ENCODE results near the gene DPM2. TPM values are rescaled to one million over a fixed set of nuclear protein-coding genes. Genes with fewer than 3 reads are reported as not detected.
A peak's percentile ranks its signal among the peaks of the same experiment; 100 is the strongest.

DPM2 gene
- total RNA-seq, 1 donor from 2014 or later: 32.7 TPM

GRCh38 chr9:127943011-127943662 is 5.5 kb upstream of the DPM2 start:
- H3K27ac Mint-ChIP-seq (ENCODE audit: unreplicated experiment): no peak overlapping the region
- FAIRE-seq: no peak

GRCh38 chr9:127942216-127943010 is 4.8 kb upstream of the DPM2 start:
- H3K27ac Mint-ChIP-seq (ENCODE audit: unreplicated experiment): no peak overlapping the region
- H3K4me3 Mint-ChIP-seq (ENCODE audit: unreplicated experiment): no peak overlapping the region
- H3K9me3 Mint-ChIP-seq (ENCODE audit: unreplicated experiment): no peaks in the 10 kb centered on the region
- H3K4me2 ChIP-seq (ENCODE audit: low read length): no peak overlapping the region
- H3K9me3 ChIP-seq (ENCODE audit: insufficient read depth, low read depth, low read length): no peaks in the 10 kb centered on the region
- H3K79me2 ChIP-seq (ENCODE audit: insufficient read depth, low read length): peaks cover 2% of the 10 kb centered on the region
- no peak overlapping the region for H3K9ac ChIP-seq (ENCODE audit: low read length)
- no peaks in the 10 kb centered on the region for H3K27me3 Mint-ChIP-seq (ENCODE audit: low read depth, unreplicated experiment)
- H3K36me3 ChIP-seq (ENCODE audit: insufficient read depth, low read length): no peaks in the 10 kb centered on the region
- H3K4me1 ChIP-seq (ENCODE audit: insufficient read depth, low read length): no peaks in the 10 kb centered on the region
- H2AFZ ChIP-seq (ENCODE audit: low read depth, low read length): no peak overlapping the region
- H3K4me1 Mint-ChIP-seq (ENCODE audit: low read depth, unreplicated experiment): no peaks in the 10 kb centered on the region
- peaks cover 7% of the 10 kb centered on the region for H3K36me3 Mint-ChIP-seq (ENCODE audit: low read depth, unreplicated experiment)
- TF ChIP-seq CTCF (IDR thresholded peaks at IDR 0.05; ENCODE audit: insufficient read depth, low read depth, low read length): peak; percentile 57
- TF ChIP-seq EZH2 (IDR thresholded peaks at IDR 0.05; ENCODE audit: insufficient read depth, low read length): no peak
- H3K27ac ChIP-seq (ENCODE audit: low read depth, low read length): no peak overlapping the region
- DNase-seq (ENCODE audit: low read depth) (no peak), FAIRE-seq (no peak)
- H3K4me3 ChIP-seq (ENCODE audit: insufficient read depth, low read depth, low read length): no peak overlapping the region
- H3K27me3 ChIP-seq (ENCODE audit: insufficient read depth, low read length): no peaks in the 10 kb centered on the region
- peaks cover 11% of the 10 kb centered on the region for H4K20me1 ChIP-seq (ENCODE audit: insufficient read depth, low read length)

More at GRCh38 chr9:127943011-127943662, 5.5 kb upstream of the DPM2 start:
- Histone ChIP-seq H3K9me3 (ENCODE audit: insufficient read depth, low read depth, low read length) (no peaks in the 10 kb centered on the region), H2AFZ (ENCODE audit: low read depth, low read length) (no peak overlapping the region), H4K20me1 (ENCODE audit: insufficient read depth, low read length) (peaks cover 14% of the 10 kb centered on the region), H3K4me1 (ENCODE audit: insufficient read depth, low read length) (no peaks in the 10 kb centered on the region), H3K27me3 (ENCODE audit: insufficient read depth, low read length) (no peaks in the 10 kb centered on the region), H3K4me2 (ENCODE audit: low read length) (no peak overlapping the region), H3K27ac (ENCODE audit: low read depth, low read length) (no peak overlapping the region), H3K9ac (ENCODE audit: low read length) (no peak overlapping the region), H3K4me3 (ENCODE audit: insufficient read depth, low read depth, low read length) (no peak overlapping the region), H3K79me2 (ENCODE audit: insufficient read depth, low read length) (no peaks in the 10 kb centered on the region), H3K36me3 (ENCODE audit: insufficient read depth, low read length) (no peaks in the 10 kb centered on the region)
- TF ChIP-seq EZH2 (IDR thresholded peaks at IDR 0.05; ENCODE audit: insufficient read depth, low read length): no peak
- TF ChIP-seq CTCF (IDR thresholded peaks at IDR 0.05; ENCODE audit: insufficient read depth, low read depth, low read length): peak; percentile 6
- Mint-ChIP-seq H3K36me3 (ENCODE audit: low read depth, unreplicated experiment) (peaks cover 7% of the 10 kb centered on the region), H3K9me3 (ENCODE audit: unreplicated experiment) (no peaks in the 10 kb centered on the region), H3K27me3 (ENCODE audit: low read depth, unreplicated experiment) (no peaks in the 10 kb centered on the region), H3K4me1 (ENCODE audit: low read depth, unreplicated experiment) (no peaks in the 10 kb centered on the region), H3K4me3 (ENCODE audit: unreplicated experiment) (no peak overlapping the region)
- no peak for DNase-seq (ENCODE audit: low read depth)

- FAIRE-seq (no peak), DNase-seq (ENCODE audit: low read depth) (no peak)
- no peaks in the 10 kb centered on the region for H3K27me3 ChIP-seq (ENCODE audit: insufficient read depth, low read length)
- Mint-ChIP-seq H3K27me3 (ENCODE audit: low read depth, unreplicated experiment) (no peaks in the 10 kb centered on the region), H3K4me1 (ENCODE audit: low read depth, unreplicated experiment) (no peaks in the 10 kb centered on the region), H3K4me3 (ENCODE audit: unreplicated experiment) (no peak overlapping the region), H3K27ac (ENCODE audit: unreplicated experiment) (no peak overlapping the region), H3K36me3 (ENCODE audit: low read depth, unreplicated experiment) (peaks cover 7% of the 10 kb centered on the region), H3K9me3 (ENCODE audit: unreplicated experiment) (no peaks in the 10 kb centered on the region)
- H2AFZ ChIP-seq (ENCODE audit: low read depth, low read length): no peak overlapping the region
- peaks cover 3% of the 10 kb centered on the region for H3K4me1 ChIP-seq (ENCODE audit: insufficient read depth, low read length)
- H3K36me3 ChIP-seq (ENCODE audit: insufficient read depth, low read length): no peaks in the 10 kb centered on the region
- H3K79me2 ChIP-seq (ENCODE audit: insufficient read depth, low read length): peaks cover 7% of the 10 kb centered on the region
- H4K20me1 ChIP-seq (ENCODE audit: insufficient read depth, low read length): peaks cover 11% of the 10 kb centered on the region
- no peak overlapping the region for H3K4me2 ChIP-seq (ENCODE audit: low read length)
- no peak for TF ChIP-seq CTCF (IDR thresholded peaks at IDR 0.05; ENCODE audit: insufficient read depth, low read depth, low read length)
- no peak overlapping the region for H3K4me3 ChIP-seq (ENCODE audit: insufficient read depth, low read depth, low read length)
- H3K9ac ChIP-seq (ENCODE audit: low read length): no peak overlapping the region
- no peaks in the 10 kb centered on the region for H3K9me3 ChIP-seq (ENCODE audit: insufficient read depth, low read depth, low read length)
- H3K27ac ChIP-seq (ENCODE audit: low read depth, low read length): no peak overlapping the region
Observed at GRCh38 chr9:127941961-127942215, 4.2 kb upstream of the DPM2 start.
